DMS153 (cell line): ENCODE results near the gene RPS6KA5.
"Not testable (repeated sequence)": the region's sequence is repeated elsewhere in the genome, so short reads cannot be mapped to it uniquely, and the experiment has no call there.

Experiments used
- DNase-seq: peaks from one replicate; lab custom pipeline; 2025; lab: John Stamatoyannopoulos, UW

The RPS6KA5 gene

GRCh38 chr14:90939252-90939795 is 121.1 kb downstream of the RPS6KA5 start:
- not testable (repeated sequence) for DNase-seq

GRCh38 chr14:90938615-90939014 is 121.8 kb downstream of the RPS6KA5 start:
- no peak for DNase-seq

GRCh38 chr14:90936757-90937440 is 123.5 kb downstream of the RPS6KA5 start:
- no peak for DNase-seq

DNA sequence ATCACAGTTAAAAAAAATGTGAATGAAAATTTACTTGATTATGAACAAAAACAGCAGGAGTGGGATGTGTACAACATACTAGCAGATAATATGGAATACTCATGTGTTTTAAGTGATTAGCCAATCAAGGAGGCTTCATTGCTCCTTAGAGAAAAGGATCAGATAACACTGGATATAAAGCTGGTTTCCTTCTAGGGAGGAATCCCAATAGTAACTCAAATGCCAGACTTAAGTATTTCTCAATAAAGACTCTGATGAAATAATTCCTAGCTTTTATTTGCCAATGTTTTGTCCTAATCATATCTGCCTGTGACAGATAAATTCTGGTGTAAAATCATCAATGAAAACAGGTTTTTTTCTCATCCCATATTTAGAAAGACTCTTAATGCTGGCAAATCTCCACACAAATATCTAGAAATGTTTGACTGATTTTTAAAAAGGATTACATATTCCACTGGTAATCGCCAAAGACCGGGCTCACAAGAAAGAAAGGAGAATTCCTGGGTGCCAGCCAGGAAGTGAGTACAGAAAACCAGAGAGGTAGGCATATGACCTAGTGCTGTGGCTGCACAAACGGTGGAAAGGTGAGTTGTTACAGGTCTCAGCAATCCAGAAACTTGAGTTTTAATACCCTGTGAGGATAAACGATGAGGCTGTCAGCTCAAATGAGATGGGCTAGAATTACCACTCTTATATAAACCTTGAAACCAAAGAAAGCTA is 135.7 kb downstream of the RPS6KA5 start:
- no peak for DNase-seq

- no peak for DNase-seq
Measured at GRCh38 chr14:90922141-90922540, 138.3 kb downstream of the RPS6KA5 start.

- DNase-seq = no peak
Measured at GRCh38 chr14:90911121-90911520, 149.3 kb downstream of the RPS6KA5 start.

DNA sequence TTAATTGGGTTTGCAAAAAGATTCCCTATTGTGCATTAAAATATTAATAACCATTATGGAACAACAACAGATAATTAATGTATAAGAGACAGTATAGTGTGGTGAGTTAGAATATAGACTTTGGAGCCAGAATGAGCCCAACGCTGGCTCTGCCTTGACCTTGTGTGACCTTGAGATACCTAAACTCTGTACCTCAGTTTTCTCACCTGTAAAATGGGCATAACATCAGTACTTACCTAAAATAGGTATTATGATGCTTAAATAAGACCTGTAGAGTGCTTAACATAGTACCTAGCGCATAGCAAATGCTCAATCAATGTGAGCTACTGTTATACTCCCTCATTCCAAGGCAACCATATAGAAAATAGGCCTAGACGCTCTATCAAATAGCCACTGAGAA is 153.3 kb downstream of the RPS6KA5 start:
- DNase-seq = no peak

DNA sequence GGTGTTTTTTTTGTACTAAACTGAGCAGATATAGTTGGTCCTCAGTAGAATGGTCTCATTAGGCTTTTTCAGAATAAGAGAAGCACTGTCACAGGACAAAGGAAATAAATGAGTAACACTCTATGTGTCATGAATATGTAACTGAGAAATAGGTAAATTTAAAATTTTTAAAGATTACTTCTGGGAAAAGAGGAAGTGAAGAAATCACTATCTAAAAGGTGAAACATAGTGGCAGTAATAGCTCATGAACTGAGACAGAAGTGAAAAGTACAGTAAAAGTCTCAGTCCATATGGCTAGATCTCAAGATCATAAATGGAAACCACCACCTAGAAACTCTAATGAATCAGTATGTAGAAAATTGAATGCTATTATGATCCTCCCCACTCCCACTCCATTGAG is 154.9 kb downstream of the RPS6KA5 start:
- no peak for DNase-seq

- DNase-seq = peak; percentile 29
Measured at GRCh38 chr14:90903101-90903500, 157.3 kb downstream of the RPS6KA5 start.

- DNase-seq = no peak
Measured at GRCh38 chr14:90900476-90901083, 159.9 kb downstream of the RPS6KA5 start.

- no peak for DNase-seq
Measured at GRCh38 chr14:90897022-90897421, 163.4 kb downstream of the RPS6KA5 start.

DNA sequence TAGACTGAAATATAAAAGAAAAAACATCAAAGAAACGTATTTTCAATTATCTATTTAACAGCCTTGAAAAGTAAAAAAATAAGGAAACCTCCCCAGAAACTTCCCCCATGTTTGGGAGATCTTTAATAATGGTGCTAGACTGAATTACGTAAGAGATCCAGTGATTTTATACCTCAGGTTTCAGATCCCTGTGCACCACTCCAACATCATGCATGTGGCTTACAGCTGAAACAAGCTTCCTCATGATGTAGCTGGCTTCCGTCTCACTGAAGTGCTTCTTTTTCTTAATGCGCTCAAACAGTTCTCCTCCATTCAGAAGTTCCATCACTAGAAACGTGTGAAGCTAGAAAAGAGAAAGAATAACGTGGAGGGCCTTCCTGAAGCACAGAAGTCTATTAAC is 166.2 kb downstream of the RPS6KA5 start:
- DNase-seq = no peak

GRCh38 chr14:90893510-90893909 is 166.9 kb downstream of the RPS6KA5 start:
- no peak for DNase-seq

GRCh38 chr14:90892970-90893369 is 167.5 kb downstream of the RPS6KA5 start:
- no peak for DNase-seq

DNA sequence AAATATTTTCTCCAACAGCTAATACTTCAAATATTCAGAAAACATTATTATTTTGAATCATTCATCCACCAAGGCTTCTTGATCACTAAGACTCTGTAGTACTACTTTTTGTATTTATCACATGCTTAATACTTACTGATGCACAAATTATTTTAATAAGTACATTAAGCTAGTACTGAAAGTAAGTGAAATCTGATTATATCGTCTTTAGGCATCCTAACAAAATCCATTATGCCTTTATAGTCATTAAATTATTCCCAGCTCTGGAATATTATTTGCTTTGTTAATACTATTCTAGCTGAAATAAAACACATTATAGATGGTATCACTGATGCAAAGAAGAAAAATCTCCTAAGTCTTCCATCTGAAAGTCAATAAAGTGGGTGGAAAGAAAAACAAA is 169.1 kb downstream of the RPS6KA5 start:
- DNase-seq = no peak

- no peak for DNase-seq
Measured at GRCh38 chr14:90890322-90891020, 170.0 kb downstream of the RPS6KA5 start.

DNA sequence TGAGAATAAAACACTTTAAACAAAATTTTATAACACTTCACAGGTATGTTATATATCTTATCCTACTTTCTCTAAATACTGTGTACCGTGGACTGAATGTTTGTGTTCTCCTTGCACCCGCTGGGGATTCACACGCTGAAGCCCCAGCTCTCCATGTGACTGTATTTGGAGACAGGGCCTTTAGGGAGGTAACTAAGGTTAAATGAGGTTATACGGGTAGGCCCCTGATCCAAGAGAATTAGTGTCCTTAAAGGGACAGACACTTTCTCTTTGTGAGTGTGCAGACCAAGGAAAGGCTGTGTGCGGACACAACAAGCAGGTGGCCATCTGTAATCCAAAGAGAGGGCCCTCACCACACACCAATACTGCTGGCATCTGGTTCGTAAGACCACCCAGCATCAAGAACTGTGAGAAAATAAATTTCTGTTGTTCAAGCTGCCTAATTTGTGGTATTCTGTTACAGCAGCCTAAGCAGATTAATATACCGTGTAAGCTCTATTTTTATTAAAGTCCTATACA is 174.1 kb downstream of the RPS6KA5 start:
- DNase-seq = no peak

DNA sequence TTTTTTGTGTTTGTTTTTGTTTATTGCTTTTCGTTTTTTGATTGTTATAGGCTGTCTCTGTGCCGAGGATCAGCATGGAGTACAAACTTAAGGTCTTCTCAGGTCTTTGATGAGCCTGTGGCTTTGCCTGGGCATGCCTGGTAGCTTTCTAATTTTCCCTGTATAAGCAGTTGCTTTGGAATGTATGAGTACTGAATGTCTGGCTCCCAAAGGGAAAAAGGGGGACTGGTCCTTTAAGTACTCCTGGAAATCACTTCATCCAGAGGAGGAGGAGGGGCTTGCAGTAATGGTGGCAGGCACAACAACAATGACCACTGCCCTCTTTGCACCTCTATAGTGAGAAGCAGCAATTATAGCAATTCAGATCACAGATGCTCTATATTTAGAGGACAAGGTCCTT is 176.7 kb downstream of the RPS6KA5 start:
- DNase-seq = no peak

DNA sequence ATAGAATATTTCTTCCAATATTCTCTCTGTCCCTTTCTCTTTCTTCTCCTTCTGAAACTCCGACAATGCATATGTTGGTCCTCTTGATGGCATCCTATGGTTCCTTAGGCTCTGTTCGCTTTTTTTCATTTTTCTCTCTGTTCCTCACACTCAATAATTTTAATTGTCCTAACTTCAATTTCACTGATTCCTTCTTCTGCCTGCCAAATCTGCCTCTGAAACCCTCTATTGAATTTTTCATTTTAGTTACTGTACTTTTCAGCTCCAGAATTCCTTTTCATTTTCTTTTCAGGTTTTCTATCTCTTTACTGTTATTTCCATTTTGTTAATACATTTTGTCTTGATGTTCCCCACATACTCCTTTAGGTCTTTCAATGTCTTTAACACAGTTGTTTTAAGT is 177.2 kb downstream of the RPS6KA5 start:
- no peak for DNase-seq

DNA sequence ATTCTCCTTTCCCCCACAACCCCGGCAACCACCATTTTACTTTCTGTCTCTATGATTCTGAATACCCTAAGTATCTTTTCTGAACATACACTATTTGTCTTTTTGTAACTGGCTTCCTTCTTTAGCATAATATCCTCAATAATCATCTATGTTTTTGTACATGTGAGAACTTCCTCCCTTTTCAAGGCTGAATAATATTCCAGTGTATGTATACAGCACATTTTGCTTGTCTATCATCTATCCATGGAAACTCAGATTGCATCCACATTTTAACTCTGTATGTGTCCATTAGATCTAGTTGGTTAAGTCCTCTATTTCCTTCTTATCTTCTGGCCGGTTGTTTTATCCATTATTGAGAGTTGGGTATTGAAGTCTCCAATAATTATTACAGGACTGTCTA is 180.2 kb downstream of the RPS6KA5 start:
- DNase-seq = no peak

- DNase-seq = no peak
Measured at GRCh38 chr14:90874599-90874998, 185.8 kb downstream of the RPS6KA5 start.

- DNase-seq = no peak
Measured at GRCh38 chr14:90871605-90872233, 188.7 kb downstream of the RPS6KA5 start.
